NCI-H2081 treated with DMSO at 0.1 percent for 48 hours (cell line): ENCODE measurements around the gene OR4S1.
"Not testable (repeated sequence)": the region's sequence is repeated elsewhere in the genome, so short reads cannot be mapped to it uniquely, and the experiment has no call there.

Experiments
- DNase-seq: peaks from one replicate; lab custom pipeline; 2025; lab: John Stamatoyannopoulos, UW

The OR4S1 gene, protein sequence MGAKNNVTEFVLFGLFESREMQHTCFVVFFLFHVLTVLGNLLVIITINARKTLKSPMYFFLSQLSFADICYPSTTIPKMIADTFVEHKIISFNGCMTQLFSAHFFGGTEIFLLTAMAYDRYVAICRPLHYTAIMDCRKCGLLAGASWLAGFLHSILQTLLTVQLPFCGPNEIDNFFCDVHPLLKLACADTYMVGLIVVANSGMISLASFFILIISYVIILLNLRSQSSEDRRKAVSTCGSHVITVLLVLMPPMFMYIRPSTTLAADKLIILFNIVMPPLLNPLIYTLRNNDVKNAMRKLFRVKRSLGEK

DNA sequence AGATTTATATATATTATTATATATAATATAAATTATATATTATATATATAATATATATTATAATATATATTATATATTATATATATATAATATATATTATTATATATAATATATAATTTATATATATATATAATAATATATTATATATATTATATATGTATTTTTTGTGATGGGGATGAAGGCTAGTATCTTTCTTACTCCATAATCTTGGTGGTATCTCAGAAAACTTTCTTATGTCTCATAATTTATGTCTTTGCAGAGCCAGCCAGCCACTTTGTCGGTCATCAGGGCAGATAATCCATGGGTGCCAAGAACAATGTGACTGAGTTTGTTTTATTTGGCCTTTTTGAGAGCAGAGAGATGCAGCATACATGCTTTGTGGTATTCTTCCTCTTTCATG is at the start of gene OR4S1:
Gene OR4S1 (plus strand): TSS at position 301 of the 400 bp plus-strand sequence. CDS start 0 bp downstream, at position 301.
- no peak for DNase-seq

DNA sequence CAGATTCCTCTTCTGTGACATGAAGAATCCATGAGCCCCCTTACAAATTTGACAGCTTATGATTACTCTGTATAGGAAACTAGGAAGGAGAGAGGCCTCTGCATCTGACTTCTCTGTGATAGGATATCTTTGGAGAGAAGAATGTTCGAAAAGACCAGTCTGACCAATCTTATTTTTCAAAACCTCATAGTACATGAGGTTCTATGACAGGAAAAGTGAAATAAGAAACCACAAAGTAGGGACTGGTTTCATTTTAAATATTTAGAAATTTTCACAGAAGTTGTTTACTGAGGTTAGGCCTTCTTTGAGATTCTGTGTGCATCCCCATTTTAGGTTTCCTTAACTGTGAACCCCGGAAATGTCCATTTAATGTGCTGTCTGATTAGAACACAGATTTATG is 44.4 kb upstream of the OR4S1 start:
- DNase-seq = no peak

DNA sequence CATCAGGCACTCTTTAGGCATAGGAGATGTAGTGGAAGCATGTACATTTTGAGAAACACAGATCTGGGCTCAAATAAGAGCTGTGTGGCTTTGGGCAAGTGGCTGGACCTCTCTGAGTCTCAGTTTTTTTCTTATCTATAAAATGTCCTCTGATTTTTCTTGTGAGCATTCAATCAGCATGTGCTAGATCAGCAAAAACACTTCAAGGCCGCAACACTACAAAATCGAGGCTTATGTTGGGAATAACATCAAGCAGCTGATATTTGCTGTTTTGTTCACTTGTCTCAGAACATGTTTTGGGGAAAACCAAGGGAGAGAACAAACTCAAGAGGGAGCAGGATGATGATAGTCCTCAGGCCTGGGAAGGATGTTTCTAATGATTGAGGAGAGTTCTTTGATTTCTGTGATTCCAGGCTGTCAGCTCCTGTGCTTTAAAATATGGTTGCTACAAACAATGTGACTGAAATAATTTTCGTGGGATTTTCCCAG is 42.6 kb upstream of the OR4S1 start, which contains the start of gene OR4X1:
Gene OR4X1 (plus strand): TSS at position 439 of the 489 bp plus-strand sequence. CDS start 0 bp downstream, at position 439.
- DNase-seq = no peak

DNA sequence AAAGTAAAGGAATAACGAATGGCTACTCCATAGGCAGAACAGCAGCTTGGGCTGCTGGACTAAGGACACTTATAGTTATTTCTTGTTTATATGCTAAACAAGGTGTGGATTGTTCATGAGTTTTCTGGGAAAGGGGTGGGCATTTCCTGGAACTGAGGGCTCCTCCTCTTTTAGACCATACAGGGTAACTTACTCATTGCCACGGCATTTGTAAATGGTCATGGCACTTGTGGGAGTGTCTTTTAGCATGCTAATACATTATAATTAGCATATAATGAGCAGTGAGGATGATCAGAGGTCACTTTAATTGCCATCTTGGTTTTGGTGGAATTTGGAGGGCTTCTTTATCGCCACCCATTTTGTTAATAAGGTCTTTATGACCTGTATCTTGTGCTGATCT is 35.4 kb upstream of the OR4S1 start:
- DNase-seq = no peak

DNA sequence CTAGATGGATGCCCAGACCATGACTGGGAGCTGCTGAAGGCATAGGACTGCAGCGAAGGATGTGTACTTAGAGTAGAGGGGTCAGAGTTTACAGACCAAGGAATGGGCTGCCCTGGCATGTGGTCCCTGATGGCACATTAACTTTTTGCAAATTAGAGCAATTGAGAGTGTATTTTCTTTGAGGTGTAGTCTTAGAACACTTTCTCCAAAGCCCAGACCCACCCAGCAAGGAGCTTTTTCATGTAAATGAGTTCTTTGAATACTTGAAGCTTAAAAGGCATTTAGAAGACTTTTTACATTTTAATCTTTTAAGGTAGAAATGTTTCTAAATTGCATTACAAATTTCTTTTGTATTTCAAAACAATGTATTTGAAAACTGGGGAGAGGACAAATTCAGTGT is 33.4 kb upstream of the OR4S1 start:
- no peak for DNase-seq

DNA sequence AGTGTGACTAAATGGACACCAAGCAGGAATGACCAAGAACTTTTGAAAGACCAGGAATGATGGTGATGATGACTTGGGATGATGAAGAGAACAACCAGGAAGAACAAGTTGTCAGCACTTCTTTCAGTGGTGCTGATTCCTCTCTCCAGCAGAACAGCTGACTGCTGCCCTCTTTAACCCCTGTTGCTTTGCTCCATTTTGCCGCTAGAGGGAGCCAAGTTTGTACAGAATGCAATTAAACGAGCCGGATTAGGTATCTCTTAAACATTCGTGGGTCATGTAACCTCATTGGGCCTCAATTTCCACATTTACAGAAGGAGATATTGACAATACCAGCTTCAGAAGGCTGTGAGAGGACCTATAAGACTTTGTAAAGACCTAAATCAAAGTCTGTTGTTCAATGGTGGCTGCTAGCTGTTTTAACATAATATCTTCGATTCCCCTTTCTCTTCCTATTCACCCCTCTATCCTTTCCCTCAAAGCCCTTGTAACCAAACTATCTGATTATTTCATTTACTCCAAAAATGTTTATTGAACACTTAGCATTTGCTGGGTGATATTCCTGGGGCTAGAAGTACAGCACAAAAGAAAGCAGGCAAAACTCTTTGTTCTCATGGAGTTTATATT is 1.9 kb downstream of the OR4S1 start:
- DNase-seq = no peak

DNA sequence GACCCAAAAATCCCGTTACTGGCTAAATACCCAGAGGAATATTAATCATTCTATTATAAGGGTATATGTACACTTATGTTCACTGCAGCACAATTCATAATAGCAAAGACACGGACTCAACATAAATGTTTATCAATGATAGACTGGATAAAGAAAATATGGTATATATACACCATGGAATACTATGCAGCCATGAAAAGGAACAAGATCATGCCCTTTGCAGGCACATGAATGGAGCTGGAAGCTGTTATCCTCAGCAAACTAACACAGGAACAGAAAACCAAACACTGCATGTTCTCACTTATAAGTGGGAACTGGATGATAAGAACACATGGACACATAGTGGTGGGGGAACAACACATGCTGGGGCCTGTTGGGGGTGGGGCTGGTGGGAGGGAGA is 7.6 kb downstream of the OR4S1 start:
- DNase-seq = not testable (repeated sequence)

DNA sequence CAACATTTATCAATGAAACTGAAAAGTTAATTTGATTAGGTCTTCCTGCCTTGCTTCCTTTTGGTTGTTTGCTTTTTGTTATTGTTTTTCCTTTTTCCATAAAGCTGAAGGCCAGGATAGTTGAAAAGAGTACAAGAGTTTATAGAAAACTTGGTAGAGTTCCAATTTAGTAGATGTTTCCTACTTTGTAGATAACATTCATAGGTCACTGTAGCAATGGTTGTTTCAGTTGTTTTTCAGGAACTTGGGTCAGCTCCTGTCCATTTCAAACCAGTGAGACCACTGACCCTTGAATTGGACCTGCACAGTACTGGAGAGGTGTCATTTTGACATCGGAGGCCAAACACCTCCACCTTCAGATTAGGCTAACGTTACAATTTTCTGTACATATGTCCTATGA is 13.8 kb downstream of the OR4S1 start:
- not testable (repeated sequence) for DNase-seq

DNA sequence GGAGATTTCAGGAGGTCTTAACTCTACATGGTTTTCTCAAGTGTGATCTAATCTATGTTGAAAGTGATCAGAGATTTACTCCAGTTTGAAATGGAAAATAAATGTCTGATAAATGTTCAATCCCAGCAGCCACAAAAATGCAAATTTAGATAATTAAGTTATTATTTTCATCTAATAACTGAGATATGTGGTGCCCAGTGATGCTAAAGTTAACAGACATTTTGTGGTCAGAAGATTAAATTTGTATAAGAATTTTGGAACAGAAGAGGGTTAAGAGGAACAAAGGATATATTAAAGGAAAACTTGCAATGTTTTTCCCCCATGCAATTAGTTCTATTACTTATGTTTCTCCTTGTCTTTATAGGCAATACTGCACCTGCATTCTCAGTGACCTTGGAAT is 18.6 kb downstream of the OR4S1 start, which contains the start of gene OR4C3:
Gene OR4C3 (plus strand): TSS at position 301 of the 400 bp plus-strand sequence. CDS start 102 bp downstream, outside the sequence.
- not testable (repeated sequence) for DNase-seq

DNA sequence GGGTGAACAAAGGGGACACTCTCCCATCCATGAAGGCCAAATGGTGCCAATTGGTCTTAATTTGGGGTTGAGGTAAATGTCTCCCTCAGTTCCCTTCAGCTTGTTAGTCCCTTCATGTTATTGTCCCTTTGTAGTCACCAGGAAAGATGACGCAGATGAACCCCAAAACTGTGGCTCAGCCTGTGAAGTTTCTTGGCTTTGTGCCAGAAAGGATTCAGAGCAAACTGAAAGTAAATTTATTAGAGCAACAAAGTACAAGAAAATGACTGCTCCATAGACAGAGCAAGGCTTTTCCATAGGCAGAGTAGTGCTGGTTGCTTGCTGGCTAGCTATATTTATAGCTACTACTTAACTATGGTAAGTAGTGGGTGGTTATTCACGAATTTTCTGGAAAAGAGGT is 35.4 kb downstream of the OR4S1 start:
- DNase-seq = no peak

DNA sequence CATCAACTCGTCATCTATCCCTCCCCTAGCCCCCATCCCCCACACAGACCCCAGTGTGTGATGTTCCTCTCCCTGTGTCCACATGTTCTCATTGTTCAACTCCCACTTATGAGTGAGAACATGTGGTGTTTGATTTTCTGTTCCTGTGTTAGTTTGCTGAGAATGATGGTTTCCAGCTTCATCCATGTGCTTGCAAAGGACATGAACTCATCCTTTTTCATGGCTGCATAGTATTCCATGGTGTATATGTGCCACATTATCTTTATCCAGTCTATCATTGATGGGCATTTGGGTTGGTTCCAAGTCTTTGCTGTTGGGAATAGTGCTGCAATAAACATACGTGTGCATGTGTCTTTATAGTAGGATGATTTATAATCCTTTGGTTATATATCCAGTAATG is 36.5 kb downstream of the OR4S1 start:
- DNase-seq = not testable (repeated sequence)

DNA sequence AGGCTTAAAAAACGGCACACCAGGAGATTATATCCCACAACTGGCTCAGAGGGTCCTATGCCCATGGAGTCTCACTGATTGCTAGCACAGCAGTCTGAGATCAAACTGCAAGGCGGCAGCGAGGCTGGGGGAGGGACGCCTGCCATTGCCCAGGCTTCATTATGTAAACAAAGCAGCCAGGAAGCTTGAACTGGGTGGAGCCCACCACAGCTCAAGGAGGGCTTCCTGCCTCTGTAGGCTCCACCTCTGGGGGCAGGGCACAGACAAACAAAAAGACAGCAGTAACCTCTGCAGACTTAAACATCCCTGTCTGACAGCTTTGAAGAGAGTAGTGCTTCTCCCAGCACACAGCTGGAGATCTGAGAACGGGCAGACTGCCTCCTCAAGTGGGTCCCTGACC is 40.3 kb downstream of the OR4S1 start:
- not testable (repeated sequence) for DNase-seq

DNA sequence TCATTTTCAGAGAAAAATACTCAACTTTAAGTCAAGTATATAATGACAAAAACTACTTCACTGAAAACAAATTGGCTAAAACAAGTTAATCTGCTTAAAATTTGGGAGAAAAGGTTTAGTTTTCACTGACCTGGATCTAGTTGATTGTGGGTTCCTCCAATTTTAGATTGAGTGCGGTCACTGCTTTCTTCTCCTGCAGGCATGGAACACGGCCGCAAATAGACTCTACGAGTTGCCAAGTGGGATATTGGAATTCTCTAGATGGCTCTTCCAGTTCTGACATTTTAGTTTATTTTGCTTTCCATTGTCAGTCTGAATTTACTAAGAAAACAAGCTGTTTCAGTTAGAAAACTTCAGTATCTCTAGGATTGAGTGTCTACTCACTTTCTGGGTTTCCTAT is 48.0 kb downstream of the OR4S1 start:
- DNase-seq = no peak

DNA sequence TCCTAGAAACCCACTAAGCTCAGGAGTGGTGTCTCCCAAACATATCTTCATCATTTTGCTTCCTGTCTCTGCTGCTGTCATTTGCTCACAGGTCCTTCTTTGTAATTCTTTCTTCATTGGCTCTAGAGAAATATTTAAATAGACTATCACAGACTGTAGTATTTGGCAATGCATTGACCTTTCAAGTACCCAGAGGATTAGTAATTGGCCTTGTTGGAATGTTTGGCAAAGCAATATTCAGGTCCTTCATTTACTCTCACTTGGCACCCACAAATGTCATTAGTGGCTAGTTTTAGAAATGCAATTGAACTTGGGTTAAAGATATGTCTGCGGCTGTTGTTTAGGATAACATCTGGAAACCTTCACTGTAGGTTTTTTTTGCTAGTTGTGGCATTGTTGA is 48.7 kb downstream of the OR4S1 start:
- no peak for DNase-seq
